Motor neuron (in vitro differentiated cells): Measurements from ENCODE around the gene CBX2. TPM values are rescaled to one million over a fixed set of nuclear protein-coding genes. Genes with fewer than 3 reads are reported as not detected.
A peak's percentile ranks its signal among the peaks of the same experiment; 100 is the strongest.
"Not testable (repeated sequence)": the region's sequence is repeated elsewhere in the genome, so short reads cannot be mapped to it uniquely, and the experiment has no call there.

Experiments used
- ATAC-seq, 8 experiments: fragments of 200-7000 bp; cut with Tn5 transposase; replicated peaks in 6 of 8; 2 replicates each; pipeline ENCODE4 v1.8.0; 2021; ENCODE audit warnings: mild to moderate bottlenecking in 8 of 8, moderate library complexity in 8 of 8
- H3K27ac ChIP-seq, 2 donors: fragments of 250-450 bp; sonication (Bioruptor Pico); 2 replicates each; pipeline ENCODE4 v1.9.0; 2021; ENCODE audit warnings: antibody characterized with exemption in 2 of 2, mild to moderate bottlenecking in 2 of 2, moderate library complexity in 1 of 2
- H3K4me1 ChIP-seq, 2 donors: fragments of 250-450 bp; sonication (Bioruptor Pico); replicated peaks in 1 of 2; 2 replicates each; pipeline ENCODE4 v1.6.1; 2021; ENCODE audit warnings: antibody characterized with exemption in 2 of 2, mild to moderate bottlenecking in 2 of 2, moderate library complexity in 1 of 2
- H3K4me3 ChIP-seq, 5 donors: fragments of 250-450 bp; sonication (Bioruptor Pico); 2 replicates each; pipeline ENCODE4 v1.9.0; 2021; ENCODE audit warnings: antibody characterized with exemption in 5 of 5, mild to moderate bottlenecking in 5 of 5, moderate library complexity in 4 of 5
- WGBS, 10 experiments: fragments of 450-650 bp; shearing (Covaris generic); methylation state at CpG; one replicate each; pipeline ENCODE4 v1.0.0; 2022; 5-methylcytosine and 5-hydroxymethylcytosine counted together
- in situ Hi-C, 9 experiments: fragments of 400-800 bp; cut with MboI; loops; one replicate each; pipeline ENCODE4 v1.15.0; 2021; ENCODE audit warnings: low sequenced_read_pairs in 9 of 9, low pct_unique_long_range_greater_than_20kb in 2 of 9; ENCODE audit not compliant: unreplicated experiment in 9 of 9
- total RNA-seq, 8 experiments: library from RNA; unstranded; fragments of 300-600 nt; gene quantifications; 2 replicates each; pipeline versions ENCODE4 v1.2.3 to v1.2.4, GENCODE V29; 2022

The CBX2 gene
- total RNA-seq, 8 experiments from 2014 or later = 3.1 to 42.7 (median 14.9) TPM

GRCh38 chr17:79760197-79760906, 17.6 kb upstream of the CBX2 start:
- Histone ChIP-seq H3K27ac (no peak overlapping the region), H3K4me1 (no peaks in the 10 kb centered on the region), H3K4me3 (no peak overlapping the region)
- 60 to 100% (median 89%) methylated on average over 1 to 18 of the region's 21 CpGs; no CpG with 5 or more reads in 3 of the 10 experiments for WGBS, 10 experiments
- in situ Hi-C loops = no loop called here
- peak in 1 of 8 experiments; percentile 9 for ATAC-seq

- H3K27ac ChIP-seq = no peak overlapping the region
- H3K4me1 ChIP-seq = no peaks in the 10 kb centered on the region
- in situ Hi-C loops = no loop called here
- WGBS, 10 experiments = 0 to 100% (median 54%) methylated on average over 1 to 7 of the region's 19 CpGs; no CpG with 5 or more reads in 4 of the 10 experiments
- ATAC-seq = peak in 1 of 8 experiments; percentile 14
- no peak overlapping the region for H3K4me3 ChIP-seq
Measured at GRCh38 chr17:79761894-79762589, 15.9 kb upstream of the CBX2 start.

GRCh38 chr17:79765708-79766107, 12.2 kb upstream of the CBX2 start:
- WGBS, 10 experiments = 28 to 95% (median 78%) methylated on average over 2 to 3 of the region's 3 CpGs
- in situ Hi-C loops = no loop called here
- Histone ChIP-seq H3K4me1 (no peaks in the 10 kb centered on the region), H3K4me3 (no peak overlapping the region), H3K27ac (no peak overlapping the region)
- ATAC-seq = no peak

GRCh38 chr17:79769570-79770506, 8.1 kb upstream of the CBX2 start:
- H3K27ac ChIP-seq = no peak overlapping the region
- ATAC-seq = peak in 2 of 8 experiments; percentile 35 to 42
- no peaks in the 10 kb centered on the region for H3K4me1 ChIP-seq
- no peak overlapping the region for H3K4me3 ChIP-seq
- in situ Hi-C loops = no loop called here
- WGBS, 10 experiments = 49 to 97% (median 80%) methylated on average over 1 to 8 of the region's 28 CpGs; no CpG with 5 or more reads in 3 of the 10 experiments

- WGBS, 10 experiments = 46 to 100% (median 79%) methylated on average over 1 to 5 of the region's 6 CpGs; no CpG with 5 or more reads in 4 of the 10 experiments
- in situ Hi-C loops = no loop called here
Measured at GRCh38 chr17:79771276-79771675, 6.7 kb upstream of the CBX2 start.

DNA sequence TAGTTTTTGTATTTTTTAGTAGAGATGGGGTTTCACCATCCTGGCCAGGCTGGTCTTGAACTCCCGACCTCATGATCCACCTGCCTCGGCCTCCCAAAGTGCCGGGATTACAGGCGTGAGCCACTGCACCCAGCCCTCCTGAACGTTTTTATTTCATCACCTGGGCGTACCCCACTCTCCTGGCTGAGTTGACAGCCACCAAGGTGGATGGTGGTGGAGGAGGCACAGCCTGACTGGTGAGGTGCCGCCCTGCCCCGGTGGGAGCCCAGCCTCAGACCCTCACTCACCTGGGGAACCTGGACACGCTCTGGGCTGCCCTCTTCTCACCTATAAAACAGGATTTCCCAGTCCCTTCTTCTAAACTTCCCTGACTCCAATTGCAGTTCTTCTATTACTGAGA, 5.2 kb upstream of the CBX2 start:
- peaks cover 19 to 24% of the 10 kb centered on the region in 2 donors for H3K4me1 ChIP-seq
- H3K4me3 ChIP-seq, ATAC-seq, in situ Hi-C loops, H3K27ac ChIP-seq: not testable (repeated sequence)
- 36 to 100% (median 89%) methylated on average over 1 to 6 of the region's 9 CpGs; no CpG with 5 or more reads in 5 of the 10 experiments for WGBS, 10 experiments

More at GRCh38 chr17:79771276-79771675, 6.7 kb upstream of the CBX2 start:
- Histone ChIP-seq H3K27ac (no peak overlapping the region), H3K4me3 (no peak overlapping the region), H3K4me1 (peaks cover 7 to 11% of the 10 kb centered on the region in 2 donors)
- ATAC-seq = no peak

- 36 to 72% (median 53%) methylated on average over 1 to 5 of the region's 8 CpGs; no CpG with 5 or more reads in 6 of the 10 experiments for WGBS, 10 experiments
- in situ Hi-C loops = no loop called here
- Histone ChIP-seq H3K27ac (no peak overlapping the region), H3K4me3 (no peak overlapping the region), H3K4me1 (peaks cover 19 to 28% of the 10 kb centered on the region in 2 donors)
- peak in 1 of 8 experiments; percentile 3 for ATAC-seq
Measured at GRCh38 chr17:79774561-79774975, 3.4 kb upstream of the CBX2 start.

DNA sequence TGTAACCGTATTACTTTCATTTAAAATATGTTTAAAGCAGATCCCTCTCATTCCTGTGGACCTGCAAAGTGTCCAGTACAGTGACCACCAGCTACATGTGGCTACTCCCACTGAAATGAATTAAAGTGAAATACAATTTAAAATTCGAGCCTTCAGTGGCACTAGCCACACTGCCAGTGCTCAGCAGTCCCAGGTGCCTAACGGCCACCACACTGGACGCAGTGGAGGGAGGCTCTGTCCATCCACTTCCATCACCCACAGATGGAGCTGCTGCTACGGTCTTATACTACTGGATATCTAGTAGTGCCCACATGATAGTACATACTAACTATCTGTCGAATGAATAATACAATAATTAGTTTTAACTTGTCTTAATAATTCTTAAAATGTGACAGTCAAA, 2.3 kb upstream of the CBX2 start:
- WGBS, 10 experiments = 31 to 87% (median 60%) methylated on average over 1 to 6 of the region's 6 CpGs
- H3K4me1 ChIP-seq = peaks cover 19 to 29% of the 10 kb centered on the region in 2 donors
- in situ Hi-C loops = no loop called here

DNA sequence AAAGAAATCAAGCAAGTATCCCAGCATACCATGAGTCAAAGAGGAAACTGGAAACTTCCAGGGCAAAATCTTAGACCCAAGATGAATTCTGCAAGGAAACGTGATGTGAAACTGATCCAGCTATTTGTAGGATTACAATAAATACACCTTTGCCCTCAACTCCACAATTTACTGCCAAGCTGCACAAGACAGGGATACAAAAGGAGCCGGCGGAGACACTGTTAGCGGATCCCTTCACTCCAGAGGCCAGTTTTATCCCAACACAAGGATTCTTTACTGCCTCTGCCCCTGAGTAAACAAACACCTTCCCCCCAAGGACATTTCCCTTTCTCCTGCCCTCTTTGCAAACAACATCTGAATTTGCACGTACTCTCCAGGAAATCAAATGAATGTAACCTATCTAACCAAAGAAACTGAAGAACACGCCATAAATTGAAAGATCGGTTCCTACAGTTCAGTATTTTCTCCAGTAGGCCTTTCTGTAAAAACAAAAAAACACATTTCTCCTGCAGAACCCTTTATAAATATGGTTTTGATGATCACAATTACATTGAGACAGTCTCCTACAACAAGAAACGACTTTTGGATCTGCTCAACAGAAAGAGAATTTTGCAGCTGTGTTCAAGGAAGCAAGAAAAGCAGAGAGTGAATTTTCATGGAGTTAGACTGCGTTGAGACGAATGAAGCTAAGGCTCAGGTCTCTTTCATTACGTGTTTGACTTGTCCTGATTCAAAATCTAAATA, 1.4 kb upstream of the CBX2 start:
- H3K27ac ChIP-seq = peak overlapping the region in 1 of 2 donors; percentile 65
- 4 to 86% (median 17%) methylated on average over 2 to 11 of the region's 11 CpGs for WGBS, 10 experiments
- peak overlapping the region in 4 of 5 donors; percentile 70 to 83 (median 72) for H3K4me3 ChIP-seq
- ATAC-seq = no peak
- in situ Hi-C loops = no loop called here
- H3K4me1 ChIP-seq = peaks cover 19 to 29% of the 10 kb centered on the region in 2 donors

More for the DNA sequence above, 2.3 kb upstream of the CBX2 start:
- ATAC-seq = peak in 1 of 8 experiments; percentile 23
- no peak overlapping the region for H3K27ac ChIP-seq
- H3K4me3 ChIP-seq = no peak overlapping the region

DNA sequence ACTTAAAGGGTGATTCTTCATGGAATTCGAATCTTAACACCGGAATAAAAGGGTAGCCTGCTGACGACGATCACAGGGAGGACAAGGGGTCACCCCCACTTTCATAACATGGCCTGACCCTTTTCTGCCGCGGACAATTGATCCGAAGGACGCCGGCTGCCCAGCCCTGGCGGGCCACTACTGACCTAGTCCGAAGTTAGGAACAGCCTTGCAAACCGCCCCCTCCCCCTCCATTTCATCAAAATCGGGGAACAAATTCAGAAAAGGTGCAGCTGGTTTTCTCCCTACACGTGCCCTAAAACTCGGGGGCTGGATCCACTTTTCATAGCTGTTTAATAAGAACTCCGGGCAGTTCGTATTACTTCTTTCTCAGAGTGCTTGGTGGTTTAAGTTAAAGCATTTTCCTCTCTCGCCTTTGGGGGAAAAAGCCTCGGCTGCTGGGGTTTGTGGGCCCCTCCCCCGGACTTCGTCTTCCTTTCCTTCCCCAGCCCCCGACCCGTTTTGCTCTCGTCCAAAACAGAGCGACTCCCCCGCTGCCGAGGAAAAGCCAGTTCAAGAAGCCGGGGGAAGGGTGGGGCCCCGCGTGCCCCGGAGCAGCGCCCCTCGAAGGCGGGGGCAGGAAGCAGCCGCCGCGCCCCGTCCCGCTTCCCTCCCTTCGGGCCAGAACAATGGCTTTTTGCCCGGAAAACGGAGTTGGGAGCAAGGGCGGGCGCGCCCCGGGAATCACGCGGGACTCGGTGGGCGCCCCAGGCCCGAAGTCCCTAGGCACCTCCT, 641 bp upstream of the CBX2 start:
- Histone ChIP-seq H3K27ac (peak overlapping the region in 1 of 2 donors; percentile 65), H3K4me3 (peak overlapping the region; percentile 70 to 90 (median 73)), H3K4me1 (peaks cover 19 to 29% of the 10 kb centered on the region in 2 donors)
- ATAC-seq = peak in 5 of 8 experiments; percentile 20 to 82 (median 64)
- in situ Hi-C loops = no loop called here
- WGBS, 10 experiments = 0 to 47% (median 12%) methylated on average over 1 to 21 of the region's 51 CpGs; no CpG with 5 or more reads in 1 of the 10 experiments

- Histone ChIP-seq H3K27ac (peak overlapping the region; percentile 64 to 74), H3K4me3 (peak overlapping the region; percentile 70 to 90 (median 73)), H3K4me1 (peaks cover 19 to 29% of the 10 kb centered on the region in 2 donors)
- peak in 6 of 8 experiments; percentile 4 to 53 (median 47) for ATAC-seq
- 0 to 6% (median 3%) methylated on average over 2 to 17 of the region's 49 CpGs; no CpG with 5 or more reads in 6 of the 10 experiments for WGBS, 10 experiments
- in situ Hi-C loops = no loop called here
Measured at GRCh38 chr17:79778504-79779083, 646 bp downstream of the CBX2 start.
